Measurements from ENCODE around the gene TCF7L1.

DNA sequence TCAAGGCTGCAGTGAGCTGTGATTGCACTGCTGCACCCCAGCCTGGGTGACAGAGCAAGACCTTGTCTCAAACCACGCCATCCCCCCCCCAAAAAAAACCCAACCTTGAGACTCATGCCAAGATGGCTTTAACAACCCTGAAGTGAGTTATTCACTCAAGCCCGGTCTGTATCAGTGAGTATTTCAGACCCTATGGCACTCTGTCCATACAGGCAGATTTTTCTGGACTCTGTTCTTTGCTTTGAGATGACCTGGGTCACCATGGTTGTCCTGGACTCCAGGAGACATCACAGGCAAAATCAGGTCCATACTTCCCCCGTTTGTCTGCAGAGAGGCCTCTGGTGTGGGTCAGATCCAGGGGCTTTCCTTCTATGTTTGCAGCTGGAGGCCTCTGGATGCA is 102.9 kb downstream of the TCF7L1 start:
- no peak for TF ChIP-seq JUND (IDR thresholded peaks at IDR 0.05; ENCODE audit: borderline replicate concordance, low read depth, low read length)
- TF ChIP-seq JUND (tag; IDR thresholded peaks at IDR 0.05; ENCODE audit: borderline replicate concordance, low read depth, low read length), result no peak
- TF ChIP-seq E4F1 (CRISPR knock-in tag; IDR thresholded peaks at IDR 0.05; ENCODE audit: borderline replicate concordance), result no peak

Data from K562 (cell line).